Fibroblast of villous mesenchyme (primary cell): Measurements from ENCODE around the gene TACSTD2. TPM values are rescaled to one million over a fixed set of nuclear protein-coding genes. Genes with fewer than 3 reads are reported as not detected.
A peak's percentile ranks its signal among the peaks of the same experiment; 100 is the strongest.

Experiments used
- DNase-seq: peaks from one replicate; pipeline ENCODE4 v3.0.0-alpha.2; 2010; ENCODE audit warnings: low read depth
- H3K4me3 ChIP-seq: 2 replicates; pipeline ENCODE4 v1.5.1; 2011; ENCODE audit warnings: low read depth, mild to moderate bottlenecking, low read length
- CTCF ChIP-seq: IDR thresholded peaks from 2 replicates; pipeline ENCODE4 v1.5.1; 2012; ENCODE audit warnings: low read depth, mild to moderate bottlenecking, low read length; ENCODE audit not compliant: insufficient read depth
- total RNA-seq: library from RNA; depleted of rRNA; stranded (reverse); fragments of >200 nt; gene quantifications from 2 replicates; pipeline ENCODE4 v1.2.3, GENCODE V29; 2012

Gene TACSTD2
- total RNA-seq, 1 donor = 17.7 TPM

DNA sequence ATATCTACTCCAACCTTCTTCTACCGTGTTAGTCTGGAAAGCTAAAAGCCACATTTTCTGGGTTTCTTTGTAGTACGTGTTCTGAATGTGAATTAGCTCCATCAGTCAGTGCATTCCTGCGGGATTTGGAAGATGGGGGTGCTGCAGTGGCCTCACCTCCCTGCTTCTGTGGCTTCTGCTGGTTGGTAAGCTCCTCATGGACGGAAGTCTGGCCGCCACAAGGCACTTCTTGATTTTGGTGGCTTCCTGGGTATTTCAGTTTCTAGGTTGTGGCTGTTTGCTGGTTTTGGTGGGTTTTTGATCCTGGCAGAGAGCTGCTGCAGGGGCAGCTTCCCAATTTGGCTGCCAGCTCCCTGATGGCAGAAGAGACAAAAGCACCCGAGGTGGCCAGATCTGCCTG is 20.9 kb upstream of the TACSTD2 start:
- no peak for DNase-seq

GRCh38 chr1:58597076-58597475 is 20.0 kb upstream of the TACSTD2 start:
- no peak for DNase-seq
- no peak for TF ChIP-seq CTCF

More for the DNA sequence above, 20.9 kb upstream of the TACSTD2 start:
- no peak for TF ChIP-seq CTCF
- H3K4me3 ChIP-seq = no peak overlapping the region

DNA sequence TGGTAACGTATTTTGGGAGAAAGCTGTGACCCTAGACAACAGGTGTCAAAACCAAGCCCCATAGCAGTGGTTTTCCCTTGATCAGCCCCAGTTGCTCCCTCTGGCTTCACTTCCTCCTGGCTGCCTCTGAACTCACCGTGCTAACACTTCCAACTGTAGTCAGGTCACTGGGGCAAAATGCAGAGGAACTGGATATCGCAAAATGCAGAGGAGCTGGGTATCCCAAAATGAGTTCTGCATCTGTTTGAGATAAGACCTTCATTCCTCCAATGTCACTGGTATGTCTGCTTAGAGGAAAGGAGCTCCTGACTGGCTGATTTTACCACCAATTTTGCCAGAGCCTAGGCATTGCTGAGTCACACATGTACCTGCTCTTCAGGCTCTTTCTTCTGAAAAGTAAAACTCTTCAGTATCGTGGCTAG is 19.6 kb upstream of the TACSTD2 start:
- no peak for TF ChIP-seq CTCF
- no peak for DNase-seq
- H3K4me3 ChIP-seq = no peak overlapping the region

More at GRCh38 chr1:58597076-58597475, 20.0 kb upstream of the TACSTD2 start:
- no peak overlapping the region for H3K4me3 ChIP-seq

GRCh38 chr1:58594546-58594945 is 17.5 kb upstream of the TACSTD2 start:
- no peak for TF ChIP-seq CTCF
- DNase-seq = no peak
- no peak overlapping the region for H3K4me3 ChIP-seq

- peak; percentile 90 for DNase-seq
- no peak for TF ChIP-seq CTCF
Measured at GRCh38 chr1:58592522-58593134, 15.6 kb upstream of the TACSTD2 start.

GRCh38 chr1:58591806-58592205 is 14.8 kb upstream of the TACSTD2 start:
- DNase-seq = no peak
- no peak for TF ChIP-seq CTCF
- no peak overlapping the region for H3K4me3 ChIP-seq

More at GRCh38 chr1:58592522-58593134, 15.6 kb upstream of the TACSTD2 start:
- H3K4me3 ChIP-seq = no peak overlapping the region

DNA sequence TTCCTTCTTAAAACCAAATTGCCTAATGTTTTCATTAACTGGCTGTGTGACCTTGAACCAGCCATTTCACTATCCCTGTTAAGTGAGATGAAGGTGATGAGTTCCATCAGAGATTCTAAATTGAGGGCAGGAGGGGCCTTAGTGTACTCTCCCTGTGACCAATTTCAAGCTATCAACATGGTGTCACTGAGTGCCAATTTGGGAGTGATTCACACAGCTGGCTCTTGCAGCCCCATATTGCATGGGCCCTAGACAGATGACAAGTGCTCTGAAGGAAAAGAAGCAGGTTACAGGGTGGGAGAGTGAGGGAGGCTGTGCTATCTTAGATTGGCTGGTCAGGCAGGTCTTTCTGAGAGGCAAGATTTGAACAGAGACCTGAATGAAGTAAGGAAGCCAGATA is 13.0 kb upstream of the TACSTD2 start:
- no peak for DNase-seq
- H3K4me3 ChIP-seq = no peak overlapping the region
- TF ChIP-seq CTCF = no peak
